Tibial nerve (tissue), 3 donors: ENCODE results near the gene GRIK4.

Source experiments
- CTCF ChIP-seq, 5 experiments: fragments of 200-600 bp in 3 of 5; fragments of 450-650 bp in 2 of 5; sonication (generic) in 3 of 5; IDR thresholded peaks; one replicate each; pipeline ENCODE4 v1.5.1; 2016 to 2019; ENCODE audit warnings: antibody characterized with exemption in 5 of 5, mild to moderate bottlenecking in 3 of 5, moderate library complexity in 2 of 5
- POLR2A ChIP-seq, 2 donors: fragments of 450-650 bp; IDR thresholded peaks; one replicate each; pipeline ENCODE4 v1.6.1; 2017; ENCODE audit warnings: antibody characterized with exemption in 2 of 2, mild to moderate bottlenecking in 2 of 2, moderate library complexity in 2 of 2

- no peak for TF ChIP-seq POLR2A (IDR thresholded peaks at IDR 0.05)
- TF ChIP-seq CTCF (IDR thresholded peaks at IDR 0.05), result no peak
Observed at GRCh38 chr11:120854988-120855387, 343.4 kb downstream of the GRIK4 start.
